GM23248 (cell line): Measurements from ENCODE around the gene KIF1B. TPM values are rescaled to one million over a fixed set of nuclear protein-coding genes. Genes with fewer than 3 reads are reported as not detected.
A peak's percentile ranks its signal among the peaks of the same experiment; 100 is the strongest.
"Not testable (repeated sequence)": the region's sequence is repeated elsewhere in the genome, so short reads cannot be mapped to it uniquely, and the experiment has no call there.

Experiments
- DNase-seq: peaks from one replicate; pipeline ENCODE4 v3.0.0-alpha.2; 2015
- H2AFZ ChIP-seq: fragments of 200-600 bp; sonication (generic); 2 replicates; pipeline ENCODE4 v1.6.1; 2016; ENCODE audit warnings: antibody characterized with exemption
- H3F3A ChIP-seq: fragments of 200-600 bp; sonication (generic); 2 replicates; pipeline ENCODE4 v1.6.1; 2016; ENCODE audit warnings: mild to moderate bottlenecking, antibody characterized with exemption, mixed run types; ENCODE audit not compliant: insufficient read depth
- H3K27ac ChIP-seq: fragments of 200-600 bp; sonication (generic); 2 replicates; pipeline ENCODE4 v1.5.1; 2016; ENCODE audit warnings: mild to moderate bottlenecking
- H3K27me3 ChIP-seq: fragments of 200-600 bp; sonication (generic); replicated peaks from 2 replicates; pipeline ENCODE4 v1.6.1; 2016; ENCODE audit warnings: mild to moderate bottlenecking; ENCODE audit not compliant: insufficient read depth
- H3K36me3 ChIP-seq: fragments of 200-600 bp; sonication (generic); 2 replicates; pipeline ENCODE4 v1.6.1; 2016; ENCODE audit warnings: low read depth, mild to moderate bottlenecking
- H3K4me1 ChIP-seq: fragments of 200-600 bp; sonication (generic); 2 replicates; pipeline ENCODE4 v1.6.1; 2016; ENCODE audit warnings: mild to moderate bottlenecking; ENCODE audit not compliant: insufficient read depth
- H3K4me2 ChIP-seq: fragments of 200-600 bp; sonication (generic); one replicate; pipeline ENCODE4 v1.6.1; 2016; ENCODE audit warnings: mild to moderate bottlenecking; ENCODE audit not compliant: unreplicated experiment
- H3K4me3 ChIP-seq: fragments of 200-600 bp; sonication (generic); 2 replicates; pipeline ENCODE4 v1.5.1; 2016; ENCODE audit warnings: mild to moderate bottlenecking
- H3K79me2 ChIP-seq: fragments of 200-600 bp; sonication (generic); 2 replicates; pipeline ENCODE4 v1.6.1; 2016; ENCODE audit warnings: mild to moderate bottlenecking; ENCODE audit not compliant: insufficient read depth
- H3K9ac ChIP-seq: fragments of 200-600 bp; sonication (generic); 2 replicates; pipeline ENCODE4 v1.6.1; 2016; ENCODE audit warnings: mild to moderate bottlenecking
- H3K9me2 ChIP-seq: fragments of 200-600 bp; sonication (generic); 2 replicates; pipeline ENCODE4 v1.6.1; 2016; ENCODE audit warnings: mixed run types, mild to moderate bottlenecking, moderate library complexity; ENCODE audit not compliant: insufficient read depth
- H3K9me3 ChIP-seq: fragments of 200-600 bp; sonication (generic); one replicate; pipeline ENCODE4 v1.6.1; 2017; ENCODE audit warnings: low read depth
- H4K20me1 ChIP-seq: fragments of 200-600 bp; sonication (generic); 2 replicates; pipeline ENCODE4 v1.6.0; 2016; ENCODE audit not compliant: insufficient read depth
- EZH2 ChIP-seq: fragments of 200-600 bp; sonication (generic); IDR thresholded peaks from 2 replicates; pipeline ENCODE4 v1.6.1; 2018; ENCODE audit warnings: antibody characterized with exemption, mild to moderate bottlenecking; ENCODE audit not compliant: insufficient read depth, poor library complexity, severe bottlenecking
- EZH2phosphoT487 ChIP-seq: fragments of 200-600 bp; sonication (generic); IDR thresholded peaks from 2 replicates; pipeline ENCODE4 v1.6.1; 2018; ENCODE audit warnings: antibody characterized with exemption, moderate library complexity, mild to moderate bottlenecking, low read depth; ENCODE audit not compliant: insufficient read depth
- WGBS, 2 experiments: methylation state at CpG; one replicate each; pipeline ENCODE4 v1.1.6; 2015 to 2017; ENCODE audit warnings: low lambda C conversion rate in 2 of 2, low coverage in 1 of 2; ENCODE audit errors: missing lambda C conversion rate in 2 of 2; 5-methylcytosine and 5-hydroxymethylcytosine counted together
- in situ Hi-C: fragments of 300-500 bp; cut with MboI; formaldehyde crosslinking; loops from 2 replicates; pipeline ENCODE4 v1.15.0; 2020
- polyA plus RNA-seq: library from polyadenylated mRNA; unstranded; fragments of >200 nt; fragmentation: Nextera tagmentation; extraction: Ambion mirVana; gene quantifications from 2 replicates; pipeline ENCODE4 v1.2.1, GENCODE V29; 2016
- total RNA-seq: library from RNA; depleted of rRNA; stranded (reverse); fragments of >200 nt; shearing (Covaris generic); gene quantifications from 2 replicates; pipeline ENCODE4 v1.2.3, GENCODE V29; 2014

Gene KIF1B
- total and polyA plus RNA-seq, 2 experiments from 2014 or later, result 14.8 to 24.8 TPM

- in situ Hi-C loops, result no loop called here
- H3F3A ChIP-seq, result no peaks in the 10 kb centered on the region
- H3K9ac ChIP-seq, result no peak overlapping the region
- no peaks in the 10 kb centered on the region for H3K9me2 ChIP-seq
- no peak overlapping the region for H3K4me3 ChIP-seq
- H3K36me3 ChIP-seq, result no peaks in the 10 kb centered on the region; the same call in 1 of the 2 replicates
- peaks cover 100% of the 10 kb centered on the region for H3K79me2 ChIP-seq
- 96 to 100% methylated on average over 3 of the region's 3 CpGs for WGBS, 2 experiments
- TF ChIP-seq EZH2phosphoT487 (no peak), EZH2 (no peak)
- no peaks in the 10 kb centered on the region for H3K9me3 ChIP-seq
- no peak overlapping the region for H3K4me2 ChIP-seq
- H2AFZ ChIP-seq, result no peak overlapping the region
- H4K20me1 ChIP-seq, result peaks cover 34% of the 10 kb centered on the region; the same call in 1 of the 2 replicates
- no peak for DNase-seq
- H3K27me3 ChIP-seq, result no peaks in the 10 kb centered on the region
- H3K4me1 ChIP-seq, result no peaks in the 10 kb centered on the region
- H3K27ac ChIP-seq, result no peak overlapping the region
These were observed 35.3 kb downstream of the KIF1B start for GRCh38 chr1:10245674-10246073.

GRCh38 chr1:10249808-10250457 lies 39.6 kb downstream of the KIF1B start:
- H3K9me3 ChIP-seq, result no peaks in the 10 kb centered on the region
- H3K36me3 ChIP-seq, result no peaks in the 10 kb centered on the region
- TF ChIP-seq EZH2, result no peak
- no peak for TF ChIP-seq EZH2phosphoT487
- 97 to 99% methylated on average over 12 of the region's 12 CpGs for WGBS, 2 experiments
- no peak overlapping the region for H3K4me3 ChIP-seq
- no peak overlapping the region for H3K4me2 ChIP-seq
- H3K79me2 ChIP-seq, result peaks cover 98% of the 10 kb centered on the region
- no peak overlapping the region for H3K9ac ChIP-seq
- peaks cover 23% of the 10 kb centered on the region; the same call in 1 of the 2 replicates for H4K20me1 ChIP-seq
- in situ Hi-C loops, result no loop called here
- no peak overlapping the region for H2AFZ ChIP-seq
- no peaks in the 10 kb centered on the region for H3K9me2 ChIP-seq
- no peak for DNase-seq
- H3K27me3 ChIP-seq, result no peaks in the 10 kb centered on the region
- peaks cover 23% of the 10 kb centered on the region; the same call in 1 of the 2 replicates for H3F3A ChIP-seq
- peaks cover 26% of the 10 kb centered on the region for H3K4me1 ChIP-seq
- no peak overlapping the region for H3K27ac ChIP-seq

- in situ Hi-C loops, result no loop called here
- no peak for DNase-seq
- H3K4me1 ChIP-seq, result peaks cover 26% of the 10 kb centered on the region
- H3K9ac ChIP-seq, result no peak overlapping the region
- TF ChIP-seq EZH2phosphoT487, result no peak
- no peak for TF ChIP-seq EZH2
- no peaks in the 10 kb centered on the region for H3K9me3 ChIP-seq
- H3F3A ChIP-seq, result peaks cover 23% of the 10 kb centered on the region; the same call in 1 of the 2 replicates
- no peak overlapping the region for H3K4me2 ChIP-seq
- H3K27me3 ChIP-seq, result no peaks in the 10 kb centered on the region
- no peaks in the 10 kb centered on the region for H3K9me2 ChIP-seq
- no peak overlapping the region for H3K27ac ChIP-seq
- H3K4me3 ChIP-seq, result no peak overlapping the region
- H2AFZ ChIP-seq, result no peak overlapping the region
- H3K79me2 ChIP-seq, result peaks cover 98% of the 10 kb centered on the region
- no peaks in the 10 kb centered on the region for H3K36me3 ChIP-seq
- WGBS, 2 experiments, result 89 to 93% methylated on average over 7 of the region's 7 CpGs
- peaks cover 17% of the 10 kb centered on the region; the same call in 1 of the 2 replicates for H4K20me1 ChIP-seq
These were observed 40.3 kb downstream of the KIF1B start for GRCh38 chr1:10250663-10251062.

- H3K4me3 ChIP-seq, in situ Hi-C loops, H3K36me3 ChIP-seq, H3K9me3 ChIP-seq, H3K9me2 ChIP-seq, H3K4me2 ChIP-seq, H3K27me3 ChIP-seq, H3K9ac ChIP-seq, H2AFZ ChIP-seq: not testable (repeated sequence)
- peak overlapping the region; percentile 88; the same call in 1 of the 2 replicates for H3K27ac ChIP-seq
- 80 to 82% methylated on average over 9 of the region's 9 CpGs for WGBS, 2 experiments
- peaks cover 11% of the 10 kb centered on the region; the same call in 1 of the 2 replicates for H4K20me1 ChIP-seq
- peaks cover 98% of the 10 kb centered on the region for H3K79me2 ChIP-seq
- peaks cover 23% of the 10 kb centered on the region; the same call in 1 of the 2 replicates for H3F3A ChIP-seq
- DNase-seq, result peak; percentile 70
- peaks cover 26% of the 10 kb centered on the region for H3K4me1 ChIP-seq
These were observed 41.1 kb downstream of the KIF1B start for GRCh38 chr1:10251325-10252108.
